GM12878 (cell line): ENCODE data around the gene DUS1L. TPM values are rescaled to one million over a fixed set of nuclear protein-coding genes. Genes with fewer than 3 reads are reported as not detected.

Experiments used
- ATAC-seq: fragments of 200-7000 bp; cut with Tn5 transposase; 3 replicates; pipeline ENCODE4 v1.9.1; 2020; ENCODE audit warnings: mild to moderate bottlenecking, moderate library complexity
- BruUV-seq: library from RNA; stranded (reverse); fragments of 400-500 nt; replicated peaks from 2 replicates; lab custom pipeline; 2021; lab: Mats Ljungman, UMichigan
- CTCF ChIA-PET: fragments of 300-600 bp; sonication (Branson Sonifier 250); formaldehyde crosslinking; extraction: SDS; loops from one replicate; lab custom pipeline; 2021; ENCODE audit warnings: inconsistent platforms; lab: Yijun Ruan, JAX
- POLR2A ChIA-PET: fragments of 350-600 bp; formaldehyde crosslinking; extraction: SDS; loops from one replicate; lab custom pipeline; 2021; ENCODE audit warnings: inconsistent platforms; lab: Charles Lee
- RAD21 ChIA-PET: fragments of 300-600 bp; sonication (Branson Sonifier 250); formaldehyde crosslinking; loops from one replicate; lab custom pipeline; 2023; ENCODE audit warnings: antibody characterized with exemption; ENCODE audit not compliant: unreplicated experiment; lab: Charles Lee
- SMC1A ChIA-PET: fragments of 300-600 bp; sonication (Branson Sonifier 250); formaldehyde crosslinking; loops from one replicate; lab custom pipeline; 2023; ENCODE audit not compliant: unreplicated experiment, uncharacterized antibody; lab: Charles Lee
- DNase-seq: peaks from one replicate; pipeline ENCODE4 v3.0.0-alpha.2; 2011; ENCODE audit warnings: low read depth, low spot score
- FAIRE-seq: peaks from 3 replicates; lab custom pipeline; 2011; peaks lifted over from hg19 to GRCh38; lab: Jason Lieb, UNC
- H2AFZ ChIP-seq: 2 replicates; pipeline ENCODE4 v1.6.0; 2011; ENCODE audit warnings: low read depth, low read length, control low read depth; ENCODE audit not compliant: control insufficient read depth
- H3K27ac ChIP-seq: 2 replicates; pipeline ENCODE4 v1.5.1; 2011; ENCODE audit warnings: control low read depth; ENCODE audit not compliant: control insufficient read depth, insufficient read depth
- H3K27me3 ChIP-seq, 2 experiments: replicated peaks in 1 of 2; 2 replicates each; pipeline versions ENCODE4 v1.6.0 to v1.6.1; 2011; ENCODE audit warnings: low read length in 1 of 2; ENCODE audit not compliant: control insufficient read depth in 2 of 2, insufficient read depth in 2 of 2
- H3K36me3 ChIP-seq, 2 experiments: 2 replicates each; pipeline ENCODE4 v1.5.1; 2011; ENCODE audit warnings: low read length in 1 of 2; ENCODE audit not compliant: control insufficient read depth in 2 of 2, insufficient read depth in 2 of 2
- H3K4me1 ChIP-seq: 2 replicates; pipeline ENCODE4 v1.6.1; 2011; ENCODE audit warnings: mild to moderate bottlenecking, low read length, moderate library complexity, mixed read lengths; ENCODE audit not compliant: control insufficient read depth, insufficient read depth
- H3K4me2 ChIP-seq: 2 replicates; pipeline ENCODE4 v1.6.0; 2011; ENCODE audit warnings: control low read depth; ENCODE audit not compliant: control insufficient read depth, insufficient read depth
- H3K4me3 ChIP-seq: fragments of 200-600 bp; sonication (generic); 2 replicates; pipeline ENCODE4 v1.5.1; 2016
- H3K79me2 ChIP-seq: 2 replicates; pipeline ENCODE4 v1.6.0; 2011; ENCODE audit warnings: low read length; ENCODE audit not compliant: control insufficient read depth, insufficient read depth
- H3K9ac ChIP-seq: 2 replicates; pipeline ENCODE4 v1.8.0; 2011; ENCODE audit warnings: low read length, control low read depth, mixed read lengths; ENCODE audit not compliant: control insufficient read depth, insufficient read depth
- H3K9me3 ChIP-seq: replicated peaks from 3 replicates; pipeline ENCODE4 v1.5.1; 2011; ENCODE audit warnings: mild to moderate bottlenecking, low read length; ENCODE audit not compliant: control insufficient read depth, insufficient read depth
- H4K20me1 ChIP-seq: 2 replicates; pipeline ENCODE4 v1.6.0; 2011; ENCODE audit not compliant: control insufficient read depth, insufficient read depth
- JUND ChIP-seq: IDR thresholded peaks from 2 replicates; pipeline ENCODE4 v1.6.1; 2012; ENCODE audit warnings: low read depth, mild to moderate bottlenecking, low read length, improper control_type of control experiment, moderate library complexity
- LARP7 ChIP-seq: fragments of 450-650 bp; IDR thresholded peaks from 2 replicates; pipeline ENCODE4 v1.6.1; 2017; ENCODE audit warnings: mild to moderate bottlenecking
- NFYB ChIP-seq: IDR thresholded peaks from 2 replicates; pipeline ENCODE4 v1.6.1; 2011; ENCODE audit warnings: low read depth, mild to moderate bottlenecking, low read length, improper control_type of control experiment, moderate library complexity; ENCODE audit not compliant: insufficient read depth
- PKNOX1 ChIP-seq: fragments of 450-650 bp; IDR thresholded peaks from 2 replicates; pipeline ENCODE4 v1.6.1; 2016; ENCODE audit warnings: mild to moderate bottlenecking
- PRDM15 ChIP-seq: fragments of 450-650 bp; formaldehyde crosslinking; IDR thresholded peaks from 2 replicates; pipeline ENCODE4 v1.4.0; 2020; ENCODE audit warnings: mild to moderate bottlenecking, moderate library complexity
- TCF12 ChIP-seq: IDR thresholded peaks from 2 replicates; pipeline ENCODE4 v1.6.1; 2011; ENCODE audit warnings: low read depth, mild to moderate bottlenecking, low read length
- ZNF274 ChIP-seq: IDR thresholded peaks from one replicate; pipeline ENCODE4 v1.8.0; 2011; ENCODE audit not compliant: insufficient read length, insufficient read depth
- ZNF592 ChIP-seq: fragments of 450-650 bp; IDR thresholded peaks from 2 replicates; pipeline ENCODE4 v1.6.1; 2017; ENCODE audit warnings: mild to moderate bottlenecking, moderate library complexity
- ZNF622 ChIP-seq: fragments of 450-650 bp; IDR thresholded peaks from 2 replicates; pipeline ENCODE4 v1.6.1; 2017; ENCODE audit warnings: mild to moderate bottlenecking, inconsistent platforms
- WGBS: methylation state at CpG from one replicate; pipeline ENCODE4 v1.1.6; 2016; ENCODE audit warnings: low lambda C conversion rate; ENCODE audit not compliant: insufficient replicate concordance, insufficient coverage; ENCODE audit errors: missing lambda C conversion rate; 5-methylcytosine and 5-hydroxymethylcytosine counted together
- in situ Hi-C: fragments of 300-500 bp; cut with MboI; formaldehyde crosslinking; loops from 9 replicates; pipeline ENCODE4 v1.14.3; 2018; ENCODE audit warnings: mixed read lengths
- intact Hi-C: fragments of 100-400 bp; cut with micrococcal nuclease; formaldehyde crosslinking; loops from one replicate; pipeline ENCODE4 v1.14.2; 2022; ENCODE audit not compliant: unreplicated experiment
- polyA plus RNA-seq, 11 experiments: library from polyadenylated mRNA; depleted of rRNA in 4 of 11; unstranded in 6 of 11; stranded (reverse) in 5 of 11; fragments of >200 nt; fragmentation: Nextera tagmentation in 4 of 11; fragmentation: Illumina TruSeq in 1 of 11; extraction: Ambion mirVana in 4 of 11; extraction: Trizol in 1 of 11; gene quantifications; 1 replicate in 1 of 11; 2 replicates in 10 of 11; pipeline versions ENCODE4 v1.2.1 to v1.2.3, GENCODE V29; 2011 to 2016; ENCODE audit warnings: inconsistent platforms in 2 of 11, missing spikeins in 2 of 11, low read depth in 1 of 11
- total RNA-seq, 4 experiments: library from RNA; depleted of rRNA in 3 of 4; stranded (reverse); fragments of >200 nt in 3 of 4; fragmentation: Illumina TruSeq in 1 of 4; extraction: Trizol in 1 of 4; gene quantifications; 2 replicates each; pipeline versions ENCODE4 v1.2.1 to v1.2.3, GENCODE V29; 2013 to 2021

Gene DUS1L
- total and polyA plus RNA-seq, 10 of the 15 experiments (the other 5 are each of a cell fraction or from before 2014, with no cell fraction given): 6.1 to 157 (median 44.5) TPM

GRCh38 chr17:82041144-82041814 is 24.3 kb downstream of the DUS1L start (continued):
- TF ChIP-seq PRDM15 (CRISPR knock-in tag): no peak

GRCh38 chr17:82039695-82040299 is 25.8 kb downstream of the DUS1L start:
- ChIA-PET POLR2A (interaction anchor here (0.7 kb wide), 1 partner anchor 118 kb away, joined by 10 read pairs; no protein-coding TSS in a partner anchor), SMC1A (no interaction called here), RAD21 (interaction anchor here (0.7 kb wide), 1 partner anchor 72 kb away, joined by 4 read pairs; no protein-coding TSS in a partner anchor), CTCF (interaction anchor here (1.4 kb wide), 1 partner anchor 11 kb away, joined by 3 read pairs; no protein-coding TSS in a partner anchor)
- H3K27me3 ChIP-seq: no peaks in the 10 kb centered on the region
- TF ChIP-seq JUND: no peak
- TF ChIP-seq TCF12: no peak
- no peak for TF ChIP-seq PKNOX1
- TF ChIP-seq LARP7: no peak
- TF ChIP-seq NFYB: no peak
- TF ChIP-seq ZNF622: no peak
- TF ChIP-seq ZNF592: no peak
- no peak for TF ChIP-seq ZNF274
- no peak overlapping the region for H3K4me2 ChIP-seq
- no peaks in the 10 kb centered on the region for H3K9me3 ChIP-seq
- in situ Hi-C loops: loop anchor here (5.0 kb wide), 1 partner anchor 118 kb away; no protein-coding TSS in a partner anchor
- no peak overlapping the region for H3K9ac ChIP-seq
- H4K20me1 ChIP-seq: no peaks in the 10 kb centered on the region
- WGBS: 65% methylated on average over 8 of the region's 8 CpGs
- H3K27ac ChIP-seq: no peak overlapping the region
- no peaks in the 10 kb centered on the region; a peak in 1 of 4 replicates for H3K36me3 ChIP-seq
- H3K4me3 ChIP-seq: no peak overlapping the region
- H2AFZ ChIP-seq: no peak overlapping the region
- peaks cover 5% of the 10 kb centered on the region for H3K79me2 ChIP-seq
- BruUV-seq: no TSS peak
- ATAC-seq (no peak), FAIRE-seq (no peak), DNase-seq (no peak)
- peaks cover 10% of the 10 kb centered on the region for H3K4me1 ChIP-seq
- intact Hi-C loops: loop anchor here (5.0 kb wide), 1 partner anchor 58 kb away; the partner anchor contains the start of gene FASN
